NCI-H2081 treated with DMSO at 0.1 percent for 48 hours (cell line): Measurements from ENCODE around the gene LAX1.
"Not testable (repeated sequence)": the region's sequence is repeated elsewhere in the genome, so short reads cannot be mapped to it uniquely, and the experiment has no call there.

ENCODE experiments used
- DNase-seq: peaks from one replicate; lab custom pipeline; 2025; lab: John Stamatoyannopoulos, UW

LAX1 gene, protein sequence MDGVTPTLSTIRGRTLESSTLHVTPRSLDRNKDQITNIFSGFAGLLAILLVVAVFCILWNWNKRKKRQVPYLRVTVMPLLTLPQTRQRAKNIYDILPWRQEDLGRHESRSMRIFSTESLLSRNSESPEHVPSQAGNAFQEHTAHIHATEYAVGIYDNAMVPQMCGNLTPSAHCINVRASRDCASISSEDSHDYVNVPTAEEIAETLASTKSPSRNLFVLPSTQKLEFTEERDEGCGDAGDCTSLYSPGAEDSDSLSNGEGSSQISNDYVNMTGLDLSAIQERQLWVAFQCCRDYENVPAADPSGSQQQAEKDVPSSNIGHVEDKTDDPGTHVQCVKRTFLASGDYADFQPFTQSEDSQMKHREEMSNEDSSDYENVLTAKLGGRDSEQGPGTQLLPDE

DNA sequence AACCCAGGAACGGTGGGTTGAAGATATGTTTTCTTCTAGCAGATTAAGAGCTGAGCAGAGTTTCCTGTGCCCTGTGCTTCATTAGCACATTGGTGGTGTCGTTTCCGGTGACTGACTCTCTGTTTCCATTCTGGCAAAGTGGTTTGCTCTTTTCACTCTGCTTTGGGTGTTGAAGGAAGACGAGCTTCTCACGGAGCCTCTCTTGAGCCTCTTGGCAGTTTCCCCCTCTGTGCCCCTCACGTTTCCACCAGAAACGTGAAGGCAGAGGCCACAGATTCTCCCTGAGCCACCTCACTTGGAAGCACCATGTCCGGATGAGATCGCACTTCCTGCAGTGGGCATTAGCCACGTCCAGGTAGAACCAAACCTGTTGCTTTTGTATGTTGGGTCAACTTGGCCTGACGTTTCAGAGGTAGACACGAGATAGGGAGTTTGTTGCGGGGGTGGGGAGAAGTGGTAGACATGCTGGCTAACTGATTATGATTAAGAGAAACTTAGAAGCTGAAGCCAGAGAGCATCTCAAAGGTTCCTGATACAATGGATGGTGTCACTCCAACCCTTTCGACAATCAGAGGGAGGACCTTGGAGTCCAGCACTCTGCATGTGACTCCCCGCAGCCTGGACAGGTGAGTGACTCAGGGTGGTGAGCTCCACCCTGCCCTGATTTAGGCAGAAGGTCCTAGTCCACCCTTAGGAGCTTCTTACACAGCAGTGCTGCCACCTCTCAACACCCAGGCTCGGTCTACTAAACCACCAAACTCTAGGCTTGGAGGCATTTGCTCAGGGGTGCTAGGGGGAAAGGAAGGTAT lies at the start of gene LAX1:
TSS of gene LAX1 (plus strand) at position 155 of the 809 bp plus-strand sequence. CDS start at position 538, 383 bp downstream.
- DNase-seq: no peak

DNA sequence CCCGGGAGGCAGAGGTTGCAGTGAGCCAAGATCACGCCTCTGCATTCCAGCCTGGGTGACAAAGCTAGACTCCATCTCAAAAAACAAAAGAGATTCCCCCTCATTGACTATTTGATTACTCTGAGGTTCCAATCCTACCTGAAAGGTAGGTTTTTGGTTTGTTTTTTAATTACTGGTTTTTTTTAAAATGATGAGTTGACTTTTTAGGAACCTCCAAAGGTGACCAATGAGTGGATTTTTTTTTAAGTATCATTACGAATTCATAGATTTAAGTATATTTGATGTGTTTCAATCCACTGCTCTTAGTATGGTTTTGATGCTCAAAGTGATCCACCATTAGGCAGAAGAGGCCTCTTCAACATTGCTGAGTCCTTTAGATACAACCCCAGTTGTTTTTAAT lies 47.9 kb upstream of the LAX1 start:
- no peak for DNase-seq

DNA sequence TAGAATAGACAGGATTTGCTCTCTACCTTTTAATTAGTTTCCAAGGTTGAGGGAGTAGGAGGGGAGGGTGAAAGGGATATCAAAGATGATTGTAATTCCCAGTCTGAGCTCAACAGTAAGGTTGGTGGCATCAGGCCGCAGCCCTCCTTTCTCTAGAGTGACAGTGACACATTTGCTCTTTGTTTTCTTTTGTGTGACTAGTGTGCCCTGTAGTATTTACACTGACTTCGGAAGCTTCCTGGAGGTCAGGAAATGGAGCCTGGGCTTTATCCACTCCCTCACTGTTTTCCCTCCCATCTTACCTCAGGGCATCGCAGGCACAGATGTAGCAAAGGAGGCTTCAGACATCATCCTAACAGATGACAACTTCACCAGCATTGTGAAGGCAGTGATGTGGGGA lies 44.7 kb upstream of the LAX1 start:
- DNase-seq: no peak

DNA sequence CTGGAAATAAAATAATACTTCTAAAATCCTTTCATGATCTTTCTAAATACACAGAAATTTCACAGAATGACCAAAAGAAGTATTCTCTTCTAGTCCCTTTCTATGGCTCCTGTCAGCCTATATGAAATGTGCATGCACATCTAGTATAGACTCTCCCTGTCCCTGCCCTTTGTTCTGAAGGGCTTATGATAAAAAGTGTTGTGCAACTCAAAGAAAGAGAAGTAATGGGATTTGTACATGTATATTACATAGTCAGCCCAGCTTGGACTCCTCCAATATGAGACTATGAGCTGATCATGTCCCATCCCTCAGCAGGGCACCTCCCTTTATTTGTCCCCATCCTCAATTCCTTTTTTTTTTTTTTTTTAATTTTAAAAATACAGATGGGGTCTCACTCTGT lies 42.1 kb upstream of the LAX1 start:
- no peak for DNase-seq

DNA sequence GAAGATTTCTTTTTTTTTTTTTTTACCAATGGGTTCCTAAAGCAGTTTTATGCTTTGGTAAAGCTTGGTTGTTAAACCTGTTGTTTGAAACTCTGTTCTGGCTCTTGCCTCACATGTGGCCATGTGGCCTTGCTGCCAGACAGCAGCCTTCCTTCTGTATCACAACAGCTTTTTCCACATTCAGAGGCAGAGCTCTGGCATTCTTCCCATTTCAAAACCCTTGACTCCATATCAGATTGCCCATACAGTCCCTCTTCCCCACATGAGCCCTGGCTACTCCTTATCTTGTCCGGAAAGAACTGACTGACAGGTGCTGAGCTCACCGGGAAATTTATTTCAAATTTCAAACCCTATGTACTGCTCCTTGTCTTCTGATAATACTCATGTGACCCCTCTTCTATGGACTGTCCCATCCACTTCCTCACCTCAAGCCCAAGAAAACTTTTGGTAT lies 38.5 kb upstream of the LAX1 start:
- no peak for DNase-seq

DNA sequence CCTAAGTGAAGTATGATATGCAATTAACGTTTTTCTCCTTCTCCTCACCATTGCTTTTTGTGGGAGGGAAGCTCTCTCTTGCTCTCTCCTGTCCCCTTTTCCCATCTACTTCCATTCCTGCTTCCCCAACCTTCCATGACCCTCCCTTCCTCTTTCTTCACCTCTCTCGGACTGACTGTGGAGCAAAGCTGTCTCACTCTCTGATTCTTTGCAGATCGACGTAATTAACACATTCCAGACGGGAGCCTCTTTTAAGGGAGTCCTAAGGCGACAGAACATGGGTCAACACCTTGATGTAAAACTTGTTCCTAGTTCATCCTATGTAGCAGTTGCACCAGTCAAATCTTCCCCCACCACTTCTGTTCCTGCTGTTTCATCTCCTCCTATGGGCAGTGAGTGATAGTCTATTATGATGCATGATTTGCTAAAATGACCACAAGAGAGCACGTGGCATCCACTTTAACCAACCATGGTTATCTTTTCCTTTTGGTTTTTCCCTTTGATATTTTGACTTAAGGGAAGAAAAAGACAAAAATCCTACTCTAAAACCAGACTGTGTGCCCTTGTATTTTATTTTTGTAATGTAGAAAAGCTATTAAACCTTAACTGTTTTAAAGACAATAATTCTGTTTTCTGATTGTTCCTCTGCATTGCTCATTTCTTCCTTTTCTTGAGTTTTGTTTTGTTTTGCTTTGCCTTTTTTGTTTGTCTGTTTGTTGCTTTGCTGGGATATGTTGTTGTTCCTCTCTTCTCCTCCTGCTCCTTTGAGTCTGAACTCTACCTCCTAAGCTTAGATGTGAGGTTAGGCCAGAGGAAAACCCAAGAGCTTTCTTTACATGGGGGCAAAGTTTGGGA lies 31.7 kb upstream of the LAX1 start:
- no peak for DNase-seq

DNA sequence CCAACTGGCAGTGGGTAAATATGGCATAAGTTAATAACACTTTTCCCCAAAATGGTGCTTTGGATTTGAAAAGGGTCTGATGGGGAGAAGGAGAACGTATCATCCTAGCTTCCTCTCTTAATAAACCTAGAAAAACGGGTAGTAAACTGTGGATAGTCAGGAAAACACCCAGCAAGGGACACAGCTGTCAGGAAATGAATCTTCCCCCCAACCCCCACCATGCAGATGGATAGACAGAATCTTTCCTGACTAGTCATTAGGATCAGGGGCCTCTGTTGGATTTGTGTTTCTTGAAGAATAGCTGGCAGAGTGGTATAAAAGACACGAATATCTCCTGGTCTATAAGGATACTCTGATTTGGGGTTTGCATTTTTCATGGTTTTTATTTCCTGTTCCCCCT lies 22.5 kb upstream of the LAX1 start:
- no peak for DNase-seq

DNA sequence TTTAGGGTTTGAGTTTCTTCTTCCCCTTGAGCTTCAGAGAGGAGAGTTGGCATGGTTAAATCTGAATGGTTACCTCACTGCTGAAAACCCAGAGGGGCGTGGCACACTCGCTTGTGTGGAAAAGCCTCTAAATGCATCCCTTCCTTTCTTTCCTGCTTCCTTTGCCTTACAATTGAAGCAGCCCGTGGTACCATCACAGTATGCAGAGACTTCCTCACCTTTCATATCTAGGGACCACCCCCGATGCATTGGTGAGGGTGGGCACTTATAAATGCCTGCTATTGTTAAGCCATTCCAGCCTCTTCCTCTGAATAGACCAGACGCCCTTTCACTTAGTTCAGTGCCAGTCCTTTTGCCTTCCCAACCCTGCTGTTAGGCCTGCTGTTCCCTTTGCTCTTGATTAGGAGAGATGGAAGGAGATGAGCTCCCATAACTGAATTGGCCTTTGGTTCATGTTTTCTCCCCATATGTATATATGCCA lies 21.9 kb upstream of the LAX1 start:
- DNase-seq: no peak

DNA sequence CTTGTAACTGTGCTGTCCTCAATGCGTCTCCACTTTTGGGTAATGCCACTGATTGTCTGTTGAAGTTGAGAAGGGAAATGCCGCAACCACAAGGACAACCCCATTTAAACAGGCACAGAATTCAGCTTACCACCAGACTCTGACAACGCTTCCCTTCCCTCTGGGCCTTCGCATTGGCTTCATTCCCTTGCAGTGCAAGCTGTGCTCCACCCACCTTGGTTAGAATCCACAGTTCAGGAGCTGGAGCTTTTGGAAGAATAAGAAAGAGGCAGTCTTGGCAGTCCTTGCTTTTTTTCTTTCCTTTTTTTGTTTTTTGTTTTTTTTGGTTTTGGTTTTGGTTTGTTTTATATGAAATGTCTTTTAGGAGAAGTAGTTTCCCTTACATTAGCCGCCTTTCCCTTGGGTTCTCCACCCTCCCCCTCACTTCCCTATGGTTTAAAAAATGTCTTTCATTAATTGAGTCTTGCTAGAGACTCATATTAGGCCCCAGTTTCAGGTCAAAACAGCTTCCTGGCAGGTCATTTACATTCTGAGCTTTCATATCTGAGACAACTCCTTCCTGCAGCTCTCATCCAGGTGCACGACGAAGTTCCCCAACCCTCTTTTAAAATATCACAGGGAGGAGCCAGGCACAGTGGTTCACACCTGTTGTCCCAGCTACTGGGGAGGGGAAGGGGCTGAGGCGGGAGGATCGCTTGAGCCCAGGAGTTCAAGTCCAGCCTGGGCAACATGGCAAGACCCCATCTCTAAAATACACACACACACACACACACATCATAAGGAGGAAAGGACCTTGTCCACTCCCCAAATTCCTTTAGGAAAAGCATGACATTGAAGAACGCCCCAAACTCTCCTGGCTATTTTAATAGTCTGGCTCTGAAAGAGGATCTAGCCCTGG lies 20.7 kb upstream of the LAX1 start:
- DNase-seq: no peak

DNA sequence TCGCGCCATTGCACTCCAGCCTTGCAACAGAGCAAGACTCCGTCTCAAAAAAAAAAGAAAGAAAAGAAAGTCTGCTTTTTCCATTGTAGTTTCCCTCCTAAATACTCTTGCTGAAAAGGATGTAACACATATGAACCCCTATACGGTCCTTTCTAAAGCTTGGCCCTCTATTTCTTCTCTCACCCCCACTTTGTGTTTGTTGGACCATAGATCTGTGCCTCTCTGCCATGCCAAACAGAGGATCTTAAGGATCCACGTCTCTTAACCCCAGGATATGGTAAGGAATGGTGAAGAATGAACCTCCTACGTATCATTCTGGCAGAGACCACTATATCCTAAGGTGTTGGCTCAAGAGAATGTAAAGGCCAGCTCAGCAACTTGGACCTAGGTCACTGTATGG lies 18.7 kb upstream of the LAX1 start:
- DNase-seq: no peak

DNA sequence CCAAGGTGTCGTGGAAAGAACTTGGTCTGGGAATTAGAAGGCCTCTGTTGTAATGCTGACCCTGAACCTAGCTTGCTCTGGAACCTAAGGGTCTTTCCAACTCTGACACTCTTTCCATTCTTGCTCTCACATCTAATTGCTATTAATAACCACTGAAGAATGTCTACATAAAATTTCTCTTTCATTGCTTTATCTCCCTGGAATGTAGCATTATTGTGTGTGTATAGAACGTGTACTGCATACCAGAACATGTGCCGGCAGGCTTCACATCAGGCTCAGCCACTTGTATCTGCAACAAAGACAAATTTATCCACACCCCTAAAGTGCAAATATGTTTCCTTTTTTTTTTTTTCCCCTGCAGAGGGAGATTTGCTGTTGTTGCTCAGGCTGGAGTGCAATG lies 13.9 kb upstream of the LAX1 start:
- DNase-seq: no peak

DNA sequence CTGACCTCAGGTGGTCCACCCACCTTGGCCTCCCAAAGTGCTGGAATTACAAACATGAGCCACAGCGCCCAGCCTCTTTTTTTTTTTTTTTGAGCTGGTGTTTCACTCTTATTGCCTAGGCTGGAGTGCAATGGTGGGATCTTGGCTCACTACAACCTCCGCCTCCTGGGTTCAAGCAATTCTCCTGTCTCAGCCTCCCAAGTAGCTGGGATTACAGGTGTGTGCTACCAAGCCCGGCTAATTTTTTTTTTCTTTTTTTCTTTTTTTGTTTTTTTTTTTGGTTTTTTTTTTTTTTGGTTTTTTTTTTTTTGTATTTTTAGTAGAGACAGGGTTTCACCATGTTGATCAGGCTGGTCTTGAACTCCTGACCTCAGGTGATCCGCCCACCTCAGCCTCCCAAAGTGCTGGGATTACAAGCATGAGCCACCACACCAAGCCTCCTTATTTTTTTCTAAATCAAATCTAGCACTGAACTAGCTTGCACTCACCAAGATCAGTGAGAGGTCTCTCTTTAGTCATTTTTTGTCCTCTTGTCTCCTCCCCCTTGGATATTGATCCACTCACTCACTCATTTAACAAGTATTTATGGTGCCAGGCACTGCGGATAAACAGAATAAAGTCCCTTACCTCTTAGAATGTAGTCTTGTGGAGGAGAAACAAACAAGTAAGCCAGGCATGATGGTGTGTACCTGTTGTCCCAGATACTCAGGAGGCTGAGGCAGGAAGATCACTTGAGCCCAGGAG lies 13.2 kb upstream of the LAX1 start:
- not testable (repeated sequence) for DNase-seq

DNA sequence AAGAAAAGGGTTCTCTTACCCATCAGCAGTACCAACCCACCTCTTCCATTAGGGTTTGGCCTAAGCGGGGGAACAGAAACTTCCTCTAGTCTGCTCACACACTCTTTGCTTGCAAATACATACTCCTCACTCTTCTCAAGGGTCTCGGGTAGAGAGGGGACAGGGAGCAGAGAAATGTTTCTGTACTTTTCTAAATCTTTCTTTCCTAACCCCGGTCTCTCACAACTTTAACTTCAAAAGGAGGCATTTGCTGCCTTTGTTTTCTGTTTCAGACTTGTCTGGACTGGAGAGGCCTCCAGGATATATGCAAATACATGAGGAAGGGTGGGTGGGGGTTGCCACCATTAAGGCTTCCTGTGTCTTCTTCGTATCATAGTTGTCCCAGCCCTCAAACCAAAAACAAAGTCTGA lies 10.5 kb upstream of the LAX1 start:
- no peak for DNase-seq

DNA sequence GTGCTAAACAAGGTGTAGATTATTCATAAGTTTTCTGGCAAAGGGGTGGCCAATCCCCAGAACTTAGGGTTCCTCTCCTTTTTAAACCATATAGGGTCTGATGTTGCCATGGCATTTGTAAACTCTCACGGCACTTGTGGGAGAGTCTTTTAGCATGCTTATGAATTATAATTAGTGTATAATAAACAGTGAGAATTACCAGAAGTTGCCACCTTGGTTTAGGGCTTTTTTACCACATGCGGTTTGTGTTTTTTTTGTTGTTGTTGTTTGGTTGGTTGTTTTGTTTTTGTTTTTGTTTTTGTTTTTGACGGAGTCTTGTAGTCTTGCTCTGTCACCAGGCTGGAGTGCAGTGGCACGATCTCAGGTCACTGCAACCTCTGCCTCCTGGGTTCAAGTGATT lies 8.9 kb upstream of the LAX1 start:
- DNase-seq: no peak

DNA sequence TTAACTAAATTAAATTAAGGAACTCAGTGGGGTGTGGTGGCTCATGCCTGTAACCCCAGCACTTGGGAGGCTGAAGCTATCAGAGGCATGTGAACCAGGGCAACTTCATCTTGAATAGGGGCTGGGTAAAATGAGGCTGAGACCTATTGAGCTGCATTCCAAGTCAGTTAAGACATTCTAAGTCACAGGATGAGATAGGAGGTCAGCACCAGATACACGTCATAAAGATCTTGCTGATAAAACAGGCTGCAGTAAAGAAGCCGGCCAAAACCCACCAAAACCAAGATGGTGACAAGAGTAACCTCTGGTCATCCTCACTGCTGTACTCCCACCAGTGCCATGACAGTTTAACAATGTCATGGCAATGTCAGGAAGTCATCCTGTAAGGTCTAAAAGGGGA lies 6.2 kb upstream of the LAX1 start:
- DNase-seq: not testable (repeated sequence)

DNA sequence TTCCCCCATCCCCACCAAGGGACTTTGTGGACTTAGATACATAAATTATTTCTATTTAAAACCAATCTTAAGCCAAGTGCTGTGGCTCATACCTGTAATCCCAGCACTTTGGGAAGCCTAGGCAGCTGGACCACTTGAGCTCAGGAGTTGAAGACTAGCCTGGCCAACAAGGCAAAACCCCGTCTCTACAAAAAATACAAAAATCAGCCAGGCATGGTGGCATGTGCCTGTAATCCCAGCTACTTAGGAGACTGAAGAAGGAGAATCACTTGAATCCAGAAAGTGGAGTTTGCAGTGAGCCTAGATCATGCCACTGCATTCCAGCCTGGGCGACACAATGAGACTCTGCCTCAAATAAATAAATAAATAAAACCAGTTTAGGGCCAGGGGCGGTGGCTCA lies 4.5 kb upstream of the LAX1 start:
- DNase-seq: no peak

DNA sequence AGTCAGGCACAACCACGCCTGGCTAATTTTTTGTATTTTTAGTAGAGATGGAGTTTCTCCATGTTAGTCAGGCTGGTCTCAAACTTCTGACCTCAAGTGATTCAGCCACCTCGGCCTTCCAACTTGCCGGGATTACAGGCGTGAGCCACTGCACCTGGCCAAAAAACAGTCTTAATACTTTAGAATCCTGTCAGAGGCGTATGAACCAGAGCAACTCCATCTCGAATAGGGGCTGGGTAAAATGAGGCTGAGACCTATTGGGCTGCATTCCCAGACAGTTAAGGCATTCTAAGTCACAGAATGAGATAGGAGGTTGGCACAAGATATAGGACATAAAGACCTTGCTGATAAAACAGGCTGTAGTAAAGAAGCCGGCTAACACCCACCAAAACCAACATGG lies 3.0 kb upstream of the LAX1 start:
- not testable (repeated sequence) for DNase-seq

DNA sequence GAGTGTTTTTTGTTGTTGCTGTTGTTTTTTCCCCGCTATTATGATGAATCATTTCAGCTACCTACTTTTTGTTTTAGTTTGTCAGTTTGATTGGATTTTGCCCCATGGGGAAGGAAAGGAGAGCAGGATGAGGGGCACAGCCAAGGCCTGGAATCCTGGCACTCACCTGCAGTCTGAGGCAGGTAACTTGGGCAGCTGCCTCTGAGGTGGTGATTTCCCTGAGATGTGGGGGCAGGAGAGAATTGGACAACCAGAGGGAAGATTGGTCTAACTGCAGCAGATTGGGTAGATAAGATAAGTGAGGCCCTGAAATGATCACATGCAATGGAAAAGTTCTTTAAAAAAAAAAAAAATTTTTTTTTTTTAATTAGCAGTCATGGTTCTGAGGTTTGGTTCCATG lies 1.5 kb upstream of the LAX1 start:
- DNase-seq: no peak

DNA sequence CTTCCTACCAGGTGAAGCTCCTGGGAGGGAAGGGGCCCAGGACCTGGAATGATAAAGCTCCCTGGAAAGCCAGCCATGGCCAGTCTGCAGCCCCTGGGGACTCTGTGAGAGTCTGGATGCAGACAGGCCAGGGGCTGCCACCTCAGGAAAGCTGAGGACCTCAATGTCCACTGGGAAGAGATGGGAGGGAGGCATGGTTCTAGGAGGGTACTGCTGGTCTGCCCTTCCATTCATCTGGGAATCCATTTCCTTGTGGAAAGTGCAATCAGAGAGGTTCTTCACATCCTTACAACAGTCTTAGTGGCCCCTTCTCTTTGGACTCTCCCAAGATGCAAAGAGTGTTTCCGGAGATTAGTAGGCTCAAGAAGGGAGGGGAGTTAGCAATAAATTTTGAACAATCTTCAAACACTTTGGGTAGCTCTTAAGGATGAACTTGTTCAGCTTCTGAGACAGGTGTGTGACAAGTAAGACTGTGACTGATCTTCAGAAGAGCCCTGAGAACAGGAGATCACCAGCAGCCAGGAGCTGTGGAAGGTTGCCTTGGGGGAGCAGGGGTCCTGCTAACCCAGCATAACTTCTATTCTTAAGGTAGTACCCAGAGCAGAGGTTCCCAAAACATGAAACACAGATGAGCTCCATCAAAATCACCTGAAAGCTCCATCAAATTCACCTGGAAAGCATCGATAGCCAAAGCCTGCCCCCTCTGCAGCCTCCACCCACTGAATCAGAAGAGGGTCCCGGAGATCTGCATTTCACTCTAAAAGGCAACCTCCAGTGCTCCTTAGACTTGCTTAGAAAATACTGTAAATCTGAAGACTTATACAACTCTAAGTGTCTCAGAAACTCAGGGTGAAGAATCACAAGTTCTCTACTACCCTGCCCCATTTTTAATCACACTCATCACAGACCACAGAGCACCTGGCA lies 616 bp upstream of the LAX1 start:
- DNase-seq: no peak
